ENCODE results near the gene MOSMO. TPM values are rescaled to one million over a fixed set of nuclear protein-coding genes. Genes with fewer than 3 reads are reported as not detected.
A peak's percentile ranks its signal among the peaks of the same experiment; 100 is the strongest.

The MOSMO gene
- total and polyA plus RNA-seq, 8 donors: 3.7 to 8.0 (median 5.1) TPM

DNA sequence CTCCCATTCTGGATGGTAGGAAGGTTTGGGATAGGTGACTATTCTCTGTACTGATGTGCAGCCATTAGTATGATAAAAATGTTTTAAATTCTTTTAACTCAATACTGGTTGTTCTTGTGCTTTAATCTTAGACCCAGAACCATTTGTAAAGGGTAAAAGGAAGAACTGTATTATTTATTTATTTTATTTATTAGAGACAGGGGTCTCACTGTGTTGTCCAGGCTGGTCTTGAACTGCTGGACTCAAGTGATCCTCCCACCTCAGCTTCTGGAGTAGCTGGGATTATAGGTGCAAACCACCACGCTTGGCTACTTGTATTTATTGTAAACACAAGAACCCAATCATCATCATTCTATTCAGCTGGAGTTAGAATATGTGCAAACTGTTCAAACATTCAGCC is 2.2 kb upstream of the MOSMO start:
- WGBS, 2 donors: 75 to 84% methylated on average over 1 of the region's 1 CpG
- Histone ChIP-seq H3K4me3 (no peak overlapping the region), H3K27me3 (no peaks in the 10 kb centered on the region), H3K27ac (no peak overlapping the region), H3K36me3 (no peaks in the 10 kb centered on the region), H3K9me3 (no peaks in the 10 kb centered on the region), H3K4me1 (peaks cover 0 to 3% (median 0%) of the 10 kb centered on the region in 3 donors)
- intact Hi-C loops (cut with DNase I): loop anchor here in 1 of 3 donors (5.0 to 10.0 kb wide), 3 partner anchors 69 to 289 kb away; partner anchors contain the start of genes POLR3E and VWA3A
- ATAC-seq (no peak), FAIRE-seq (no peak), DNase-seq (no peak)
- no peak for TF ChIP-seq CTCF (IDR thresholded peaks at IDR 0.05)

- Histone ChIP-seq H3K27me3 (no peaks in the 10 kb centered on the region), H3K9me3 (no peaks in the 10 kb centered on the region), H3K4me3 (no peak overlapping the region), H3K27ac (no peak overlapping the region), H3K4me1 (peaks cover 0 to 3% (median 0%) of the 10 kb centered on the region in 3 donors), H3K36me3 (no peaks in the 10 kb centered on the region)
- no peak for TF ChIP-seq CTCF (IDR thresholded peaks at IDR 0.05)
- intact Hi-C loops (cut with DNase I): loop anchor here in 1 of 3 donors (5.0 to 10.0 kb wide), 3 partner anchors 68 to 288 kb away; partner anchors contain the start of genes POLR3E and VWA3A
- ATAC-seq: no peak
- WGBS, 2 donors: 63 to 66% methylated on average over 6 of the region's 6 CpGs
- no peak for DNase-seq
- no peak for FAIRE-seq
Measured at GRCh38 chr16:22006636-22007035, 1.3 kb upstream of the MOSMO start.

GRCh38 chr16:22007159-22007508 is 777 bp upstream of the MOSMO start:
- 7 to 10% methylated on average over 8 of the region's 8 CpGs for WGBS, 2 donors

DNA sequence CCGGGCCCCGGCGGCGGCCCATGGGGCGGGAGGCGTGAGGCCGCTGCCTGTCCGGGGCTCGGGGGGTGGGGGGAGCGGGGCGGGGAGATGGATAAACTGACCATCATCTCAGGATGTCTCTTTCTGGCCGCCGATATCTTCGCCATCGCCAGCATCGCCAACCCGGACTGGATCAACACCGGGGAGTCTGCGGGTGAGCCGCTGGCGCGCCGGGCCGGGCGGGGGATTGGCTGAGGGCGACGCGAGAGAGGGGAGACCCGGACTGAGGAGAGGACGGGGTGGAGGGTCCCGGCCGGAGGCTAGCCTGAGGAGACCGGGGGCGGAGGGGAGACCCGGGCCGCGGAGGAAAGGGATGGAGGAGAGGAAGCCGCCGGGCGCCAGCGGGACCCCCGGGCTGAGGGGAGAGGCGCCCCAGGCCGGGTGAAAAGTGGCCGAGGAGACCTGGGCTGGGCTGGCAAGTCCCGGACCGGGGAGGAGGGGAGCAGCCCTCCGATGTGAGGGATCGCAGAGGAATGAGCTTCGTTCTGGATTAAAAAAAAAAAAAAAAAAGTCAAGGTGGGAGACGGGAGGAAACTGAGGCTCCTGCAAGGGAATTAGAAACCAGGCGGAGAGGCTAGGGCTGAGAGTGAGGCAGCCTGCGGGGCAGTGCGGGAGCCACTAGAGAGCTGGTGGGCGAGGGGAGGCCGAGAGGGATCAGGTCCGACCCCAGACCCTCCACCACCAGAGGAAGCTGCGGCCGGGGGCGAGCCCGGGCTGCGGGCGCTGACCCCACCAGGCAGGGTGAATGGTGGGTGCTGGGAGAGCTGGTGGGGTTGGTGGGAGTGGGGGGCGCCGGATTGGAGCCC is 526 bp downstream of the MOSMO start:
- Histone ChIP-seq H3K4me1 (peaks cover 0 to 4% (median 0%) of the 10 kb centered on the region in 3 donors), H3K36me3 (no peaks in the 10 kb centered on the region), H3K4me3 (peak overlapping the region; percentile 88 to 99 (median 92)), H3K9me3 (no peaks in the 10 kb centered on the region), H3K27me3 (no peaks in the 10 kb centered on the region), H3K27ac (no peak overlapping the region)
- no peak for TF ChIP-seq CTCF (IDR thresholded peaks at IDR 0.05)
- ATAC-seq (peak in 3 of 4 donors; percentile 8 to 30 (median 16)), DNase-seq (peak in 5 of 6 donors; percentile 29 to 82 (median 48)), FAIRE-seq (no peak)
- WGBS, 2 donors: 1% methylated on average over 46 to 65 of the region's 65 CpGs
- intact Hi-C loops (cut with DNase I): loop anchor here in 1 of 3 donors (5.0 to 10.0 kb wide), 3 partner anchors 66 to 286 kb away; partner anchors contain the start of genes POLR3E and VWA3A

More at GRCh38 chr16:22007159-22007508, 777 bp upstream of the MOSMO start:
- H3K36me3 ChIP-seq: no peaks in the 10 kb centered on the region
- peak overlapping the region; percentile 89 to 99 (median 94) for H3K4me3 ChIP-seq
- no peaks in the 10 kb centered on the region for H3K27me3 ChIP-seq
- intact Hi-C loops (cut with DNase I): loop anchor here in 1 of 3 donors (5.0 to 10.0 kb wide), 3 partner anchors 68 to 288 kb away; partner anchors contain the start of genes POLR3E and VWA3A
- DNase-seq (no peak), ATAC-seq (peak in 1 of 4 donors; percentile 3), FAIRE-seq (no peak)
- H3K4me1 ChIP-seq: peaks cover 0 to 3% (median 0%) of the 10 kb centered on the region in 3 donors
- H3K9me3 ChIP-seq: no peaks in the 10 kb centered on the region
- peak overlapping the region in 2 of 4 donors; percentile 42 to 69 for H3K27ac ChIP-seq
- no peak for TF ChIP-seq CTCF (IDR thresholded peaks at IDR 0.05)
